NCI-H226 (cell line): ENCODE data around the gene MAPRE3.
A peak's percentile ranks its signal among the peaks of the same experiment; 100 is the strongest.
"Not testable (repeated sequence)": the region's sequence is repeated elsewhere in the genome, so short reads cannot be mapped to it uniquely, and the experiment has no call there.

Source experiments
- DNase-seq: peaks from one replicate; pipeline ENCODE4 v3.0.0-alpha.2; 2015

Gene MAPRE3

GRCh38 chr2:26970244-26970927 lies at the start of gene MAPRE3:
TSS of gene MAPRE3 (plus strand) at chr2:26970637. CDS start at chr2:27022219, 51,582 bp downstream.
- DNase-seq: peak; percentile 67

GRCh38 chr2:26921323-26921722 lies 49.1 kb upstream of the MAPRE3 start:
- no peak for DNase-seq

GRCh38 chr2:26922405-26923188 lies 47.8 kb upstream of the MAPRE3 start:
- peak; percentile 38 for DNase-seq

- DNase-seq: not testable (repeated sequence)
Observed at GRCh38 chr2:26923189-26923466, 47.3 kb upstream of the MAPRE3 start.

GRCh38 chr2:26924731-26925099 lies 45.7 kb upstream of the MAPRE3 start:
- no peak for DNase-seq

GRCh38 chr2:26925100-26925791 lies 45.2 kb upstream of the MAPRE3 start:
- DNase-seq: no peak

- no peak for DNase-seq
Observed at GRCh38 chr2:26927221-26927620, 43.2 kb upstream of the MAPRE3 start.

- no peak for DNase-seq
Observed at GRCh38 chr2:26932974-26933373, 37.5 kb upstream of the MAPRE3 start.

GRCh38 chr2:26933431-26934334 lies 36.8 kb upstream of the MAPRE3 start:
- DNase-seq: no peak

- no peak for DNase-seq
Observed at GRCh38 chr2:26934335-26934724, 36.1 kb upstream of the MAPRE3 start.

GRCh38 chr2:26934985-26935384 lies 35.5 kb upstream of the MAPRE3 start:
- no peak for DNase-seq

GRCh38 chr2:26936855-26937254 lies 33.6 kb upstream of the MAPRE3 start:
- DNase-seq: no peak

GRCh38 chr2:26938399-26939118 lies 31.9 kb upstream of the MAPRE3 start:
- peak; percentile 7 for DNase-seq

- DNase-seq: no peak
Observed at GRCh38 chr2:26940001-26940400, 30.4 kb upstream of the MAPRE3 start.

- peak; percentile 73 for DNase-seq
Observed at GRCh38 chr2:26941486-26941885, 29.0 kb upstream of the MAPRE3 start.

- peak; percentile 22 for DNase-seq
Observed at GRCh38 chr2:26942543-26943295, 27.7 kb upstream of the MAPRE3 start.

- DNase-seq: no peak
Observed at GRCh38 chr2:26945991-26946750, 24.3 kb upstream of the MAPRE3 start.

- DNase-seq: peak; percentile 12
Observed at GRCh38 chr2:26946841-26947784, 23.3 kb upstream of the MAPRE3 start.

- DNase-seq: no peak
Observed at GRCh38 chr2:26948800-26949199, 21.6 kb upstream of the MAPRE3 start.

- no peak for DNase-seq
Observed at GRCh38 chr2:26950246-26950645, 20.2 kb upstream of the MAPRE3 start.
